DMS53 treated with DMSO at 0.1 percent for 48 hours (cell line): ENCODE measurements around the gene ATXN10.
"Not testable (repeated sequence)": the region's sequence is repeated elsewhere in the genome, so short reads cannot be mapped to it uniquely, and the experiment has no call there.

Source experiments
- DNase-seq: peaks from one replicate; lab custom pipeline; 2025; ENCODE audit not compliant: unreplicated experiment; lab: John Stamatoyannopoulos, UW

ATXN10 gene

DNA sequence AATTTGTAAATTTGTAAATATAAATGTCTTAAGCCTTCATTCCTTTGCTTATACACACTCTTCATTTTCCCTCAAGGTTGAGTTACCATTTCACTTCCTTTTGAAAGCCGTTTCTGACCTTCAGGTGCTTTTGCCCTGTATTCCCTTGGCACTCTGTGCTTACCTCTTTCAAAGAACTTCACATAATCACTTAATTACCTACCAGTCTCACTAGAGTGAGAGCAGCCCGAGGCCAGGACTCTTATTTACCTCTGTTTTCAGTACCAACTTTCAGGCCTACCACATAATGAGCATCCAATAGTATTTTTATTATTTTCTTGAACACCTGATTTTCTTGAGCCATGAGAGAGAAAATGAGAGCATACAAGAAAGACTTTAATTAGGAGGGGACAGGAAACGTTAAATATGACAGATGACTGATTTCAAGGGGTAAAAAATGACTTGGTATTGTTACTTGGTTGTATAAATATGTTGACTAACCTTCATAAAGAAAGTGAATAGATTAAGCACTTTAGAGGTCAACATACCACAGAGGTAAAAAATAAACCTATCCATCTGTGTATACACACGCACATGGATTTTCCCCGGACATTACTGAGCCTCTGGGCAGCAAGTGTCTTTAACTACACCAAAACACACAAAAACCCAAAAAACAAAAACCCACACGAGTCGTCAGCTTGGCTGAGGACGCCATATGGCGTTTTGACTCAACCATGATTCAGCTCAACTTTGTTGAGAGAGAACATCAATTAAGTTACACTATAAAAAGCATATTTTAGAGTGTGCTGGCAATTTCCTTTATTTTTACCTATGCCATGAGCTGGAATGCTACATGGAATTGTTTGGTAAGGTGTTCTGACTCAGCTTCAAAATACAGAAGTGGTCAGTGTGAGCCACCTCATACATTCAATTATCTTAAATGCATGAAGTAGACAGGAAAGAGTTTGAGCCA, 7.6 kb downstream of the ATXN10 start:
- no peak for DNase-seq

- no peak for DNase-seq
Observed at GRCh38 chr22:45680932-45681700, 9.5 kb downstream of the ATXN10 start.

DNA sequence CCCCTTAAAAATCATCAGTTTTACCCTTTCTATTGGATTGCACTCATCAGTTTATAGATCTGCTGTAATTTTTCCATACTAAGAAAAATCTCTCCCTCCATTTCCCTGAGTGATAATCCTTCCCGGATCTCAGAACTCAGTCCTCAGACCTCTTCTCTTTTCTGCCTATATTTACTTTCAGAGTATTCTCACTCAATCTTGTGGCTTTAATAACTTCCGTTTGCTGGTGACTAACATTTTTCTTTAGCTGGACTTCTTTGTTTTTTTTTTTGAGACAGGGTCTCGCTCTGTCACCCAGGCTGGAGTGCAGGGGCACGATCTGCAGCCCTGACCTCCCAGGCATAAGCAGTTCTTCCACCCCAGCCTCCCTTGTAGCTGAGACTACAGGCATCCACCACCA, 10.4 kb downstream of the ATXN10 start:
- DNase-seq = no peak

DNA sequence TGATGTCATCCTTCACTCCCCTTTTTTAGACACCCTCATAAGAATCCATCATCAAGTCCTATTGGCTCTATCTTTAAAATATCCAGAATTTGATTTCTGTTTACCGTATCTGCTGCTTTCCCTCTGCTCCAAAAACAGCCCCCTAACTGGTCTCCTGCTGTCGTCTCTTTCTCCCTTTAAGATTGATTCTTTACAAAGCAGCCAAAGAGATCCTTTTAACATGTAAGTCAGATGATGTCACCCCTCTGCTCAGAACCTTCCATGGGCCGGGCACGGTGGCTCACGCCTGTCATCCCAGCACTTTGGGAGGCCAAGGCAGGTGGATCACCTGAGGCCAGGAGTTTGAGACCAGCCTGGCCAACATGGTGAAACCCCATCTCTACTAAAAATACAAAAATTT, 11.1 kb downstream of the ATXN10 start:
- not testable (repeated sequence) for DNase-seq

DNA sequence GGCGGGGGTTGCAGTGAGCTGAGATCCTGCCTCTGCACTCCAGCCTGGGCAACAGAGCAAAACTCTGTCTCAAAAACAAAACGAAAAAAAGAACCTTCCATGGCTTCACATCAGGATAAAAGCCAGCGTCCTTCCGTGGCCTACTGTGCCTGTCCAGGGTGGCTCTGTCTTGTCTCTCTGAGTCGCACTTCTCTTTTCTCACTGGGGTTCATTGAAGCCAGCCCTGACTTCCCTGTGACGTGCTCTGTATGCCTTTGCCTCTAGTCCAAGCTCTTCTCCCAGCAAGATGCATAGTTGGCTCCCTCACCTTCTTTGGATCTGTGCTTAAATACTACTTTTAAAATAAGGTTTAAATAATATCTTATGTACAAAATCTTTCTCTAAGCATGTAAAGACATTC, 11.6 kb downstream of the ATXN10 start:
- no peak for DNase-seq

- no peak for DNase-seq
Observed at GRCh38 chr22:45683680-45684079, 12.0 kb downstream of the ATXN10 start.

GRCh38 chr22:45684169-45684568, 12.5 kb downstream of the ATXN10 start:
- no peak for DNase-seq

DNA sequence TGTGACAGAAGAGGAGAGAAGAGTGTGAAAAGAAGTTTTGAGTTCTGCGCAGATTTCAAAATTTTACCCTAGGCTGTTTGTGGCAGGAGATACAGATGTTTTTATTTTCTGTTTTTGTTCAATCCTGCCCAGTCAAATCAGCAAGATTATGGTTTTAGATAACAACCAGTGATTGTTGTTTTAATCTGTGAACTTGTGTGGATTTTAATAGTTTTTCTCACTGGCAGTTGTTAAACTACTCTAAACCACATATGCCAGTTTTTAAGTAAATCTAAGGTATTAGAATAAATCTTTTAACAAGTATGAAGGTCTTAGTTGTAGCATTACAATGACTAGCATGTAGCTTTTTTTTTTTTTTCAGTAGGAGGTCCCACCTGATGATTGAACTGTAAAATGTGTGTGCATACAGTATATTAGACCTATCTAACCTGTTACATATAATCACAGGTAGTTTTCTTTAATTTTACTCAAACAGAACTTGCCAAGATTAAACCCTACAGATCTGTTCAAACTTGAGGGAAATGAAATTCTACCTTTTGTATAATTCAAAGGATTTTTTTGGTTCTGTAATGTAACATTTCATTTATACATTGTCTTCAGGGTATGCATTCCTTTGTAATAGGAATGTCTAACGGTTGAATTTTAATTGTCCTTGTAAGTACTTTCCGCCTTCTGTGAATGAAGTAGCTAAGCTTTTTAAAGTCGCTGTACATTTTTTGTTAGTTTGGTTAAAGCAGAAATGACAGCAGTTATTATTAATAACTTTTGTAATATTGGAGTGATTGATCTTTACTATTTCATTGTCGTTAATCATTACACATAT, 13.3 kb downstream of the ATXN10 start:
- no peak for DNase-seq

- DNase-seq = no peak
Observed at GRCh38 chr22:45686004-45686403, 14.4 kb downstream of the ATXN10 start.

DNA sequence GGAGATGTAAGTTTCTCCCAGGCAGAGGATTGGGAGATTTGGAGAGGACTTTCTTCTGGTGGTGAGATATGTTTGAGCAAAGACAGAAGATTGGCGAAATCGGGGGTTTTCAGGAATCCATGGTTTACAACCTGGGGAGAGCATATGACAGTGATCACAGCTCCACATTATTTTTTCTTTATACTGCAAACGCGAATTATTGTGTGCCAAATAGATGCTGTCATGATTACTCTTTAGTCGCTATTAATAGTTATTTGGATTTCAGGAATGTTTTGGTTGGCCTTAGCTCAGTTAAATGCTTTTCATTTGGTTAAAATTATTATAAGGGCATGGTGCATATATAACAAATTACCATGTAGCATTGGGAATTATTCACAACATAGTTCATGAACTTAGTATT, 15.2 kb downstream of the ATXN10 start:
- no peak for DNase-seq

DNA sequence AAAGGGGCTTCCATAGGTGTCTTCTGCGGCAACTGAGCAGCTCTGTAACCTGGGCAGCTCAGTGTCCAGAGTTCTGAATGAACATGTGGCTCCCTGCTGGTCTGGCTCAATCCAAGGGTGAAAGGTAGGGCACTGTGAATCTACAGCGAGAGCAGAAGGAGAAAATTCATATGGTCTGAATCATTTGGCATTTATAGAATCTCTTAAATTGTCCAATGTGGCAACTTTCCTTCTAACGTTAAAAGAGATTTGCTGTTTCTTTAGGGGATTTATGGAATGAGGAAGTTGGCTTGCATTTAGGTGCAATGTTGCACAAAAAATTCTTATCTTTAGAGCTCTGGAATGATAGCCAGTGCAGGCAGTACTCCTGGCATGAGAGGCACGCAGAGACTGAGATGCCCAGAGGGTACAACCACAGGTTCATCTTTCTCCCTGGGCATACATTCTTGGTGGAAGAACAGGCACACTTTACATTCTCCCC, 17.0 kb downstream of the ATXN10 start:
- no peak for DNase-seq

DNA sequence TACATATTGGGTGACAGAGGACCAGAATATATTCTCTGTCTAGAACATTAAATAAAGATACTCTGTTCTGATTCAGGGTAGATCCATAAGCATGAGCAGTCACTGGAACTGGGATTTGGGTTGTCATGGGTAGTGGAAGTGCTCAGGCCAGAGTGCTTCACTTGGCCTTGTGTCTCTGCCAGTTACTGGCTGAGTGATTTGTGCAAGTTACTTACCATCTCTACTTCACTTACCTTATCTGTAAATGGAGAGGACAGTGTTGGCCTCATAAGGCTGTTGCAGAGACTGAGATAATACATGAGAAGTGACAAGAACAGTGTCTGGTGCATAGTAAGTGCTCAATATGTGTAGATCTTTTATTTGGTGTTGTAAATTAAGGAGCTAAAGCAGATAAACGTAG, 17.6 kb downstream of the ATXN10 start:
- no peak for DNase-seq

- DNase-seq = no peak
Observed at GRCh38 chr22:45690008-45690407, 18.4 kb downstream of the ATXN10 start.

- DNase-seq = no peak
Observed at GRCh38 chr22:45692549-45692948, 20.9 kb downstream of the ATXN10 start.

DNA sequence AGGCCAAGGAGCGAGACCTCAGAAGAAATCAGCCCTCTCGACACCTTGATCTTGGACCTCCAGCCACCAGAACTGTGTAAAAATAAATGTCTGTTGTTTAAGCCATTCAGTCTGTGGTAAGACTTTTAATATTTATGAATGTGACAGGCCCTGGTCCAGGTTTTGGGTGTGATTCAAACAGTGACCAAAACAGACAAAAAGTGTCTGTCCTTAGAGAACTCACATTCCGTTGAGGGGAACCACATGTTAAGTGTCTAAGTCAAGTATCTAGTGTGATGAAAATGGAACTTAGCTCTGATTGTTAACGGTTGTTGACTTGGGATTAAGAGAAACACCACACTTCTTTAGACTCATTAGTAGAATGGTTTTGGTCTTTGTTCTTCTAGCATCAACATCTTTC, 22.2 kb downstream of the ATXN10 start:
- DNase-seq = no peak

- DNase-seq = no peak
Observed at GRCh38 chr22:45696227-45696626, 24.6 kb downstream of the ATXN10 start.

- DNase-seq = no peak
Observed at GRCh38 chr22:45698094-45698493, 26.5 kb downstream of the ATXN10 start.

DNA sequence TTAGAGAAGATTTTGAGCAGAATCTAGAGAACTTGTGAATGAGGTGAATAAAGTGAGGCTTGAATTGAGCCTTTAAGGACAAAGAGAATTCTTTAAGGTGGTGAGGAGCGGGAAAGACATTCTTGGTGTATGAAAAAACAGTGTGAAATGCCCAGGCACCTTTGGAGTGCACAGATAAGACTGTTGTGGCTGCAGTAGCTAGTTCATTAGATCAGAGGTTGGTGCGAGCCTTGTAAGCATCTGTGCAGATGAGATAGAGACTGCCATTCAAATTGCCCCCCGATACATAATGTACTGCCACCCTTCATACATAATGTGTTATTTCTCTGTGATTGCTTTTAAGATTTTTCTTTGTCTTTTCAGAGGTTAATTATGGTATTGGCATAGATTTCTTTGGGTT, 31.3 kb downstream of the ATXN10 start:
- no peak for DNase-seq

GRCh38 chr22:45703758-45704157, 32.1 kb downstream of the ATXN10 start:
- DNase-seq = no peak

DNA sequence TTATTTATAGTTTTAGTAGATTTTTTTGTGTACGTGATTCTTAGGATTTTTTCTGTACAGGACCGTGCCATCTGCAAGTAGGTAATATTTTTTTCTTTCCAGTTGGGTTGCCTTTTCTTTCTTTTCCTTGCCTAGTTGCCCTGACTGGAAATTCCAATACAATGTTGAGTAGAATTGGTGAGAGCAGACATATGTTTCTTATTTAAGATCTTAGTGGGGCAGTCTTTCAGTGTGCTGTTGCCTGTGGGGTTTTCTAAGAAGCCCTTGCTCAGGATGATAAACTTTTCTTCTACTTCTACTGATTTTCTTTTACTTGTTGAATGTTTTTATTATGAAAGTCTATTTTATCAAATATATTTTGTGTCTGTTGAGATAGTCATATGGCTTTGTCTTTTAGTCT, 33.0 kb downstream of the ATXN10 start:
- no peak for DNase-seq

DNA sequence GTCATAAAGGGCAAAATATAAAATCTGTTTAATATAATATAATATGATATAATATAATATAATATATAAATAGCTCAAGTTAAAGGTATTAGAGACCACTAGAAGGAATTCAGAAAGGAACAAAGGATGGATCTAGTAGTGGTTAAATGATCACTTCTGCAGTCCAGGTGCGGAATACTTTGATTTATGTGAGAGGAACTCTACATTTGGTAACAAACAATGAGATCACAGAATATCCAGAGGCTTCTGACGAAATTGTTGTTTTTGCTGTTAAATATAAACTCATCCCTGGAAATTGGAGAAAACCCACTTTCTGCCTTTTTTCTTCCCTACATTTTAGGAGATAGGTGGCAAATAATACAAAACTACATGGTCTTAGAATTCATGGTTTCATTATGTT, 36.0 kb downstream of the ATXN10 start:
- DNase-seq = no peak
